Activated T-helper 1 cell treated with Interleukin-2 at 50 U/mL for 16 hours (primary cell): Measurements from ENCODE around the gene FAM221B.
A peak's percentile ranks its signal among the peaks of the same experiment; 100 is the strongest.

Experiments
- DNase-seq: peaks from one replicate; pipeline ENCODE4 v3.0.0-alpha.2; 2020; ENCODE audit warnings: low read depth

The FAM221B gene

DNA sequence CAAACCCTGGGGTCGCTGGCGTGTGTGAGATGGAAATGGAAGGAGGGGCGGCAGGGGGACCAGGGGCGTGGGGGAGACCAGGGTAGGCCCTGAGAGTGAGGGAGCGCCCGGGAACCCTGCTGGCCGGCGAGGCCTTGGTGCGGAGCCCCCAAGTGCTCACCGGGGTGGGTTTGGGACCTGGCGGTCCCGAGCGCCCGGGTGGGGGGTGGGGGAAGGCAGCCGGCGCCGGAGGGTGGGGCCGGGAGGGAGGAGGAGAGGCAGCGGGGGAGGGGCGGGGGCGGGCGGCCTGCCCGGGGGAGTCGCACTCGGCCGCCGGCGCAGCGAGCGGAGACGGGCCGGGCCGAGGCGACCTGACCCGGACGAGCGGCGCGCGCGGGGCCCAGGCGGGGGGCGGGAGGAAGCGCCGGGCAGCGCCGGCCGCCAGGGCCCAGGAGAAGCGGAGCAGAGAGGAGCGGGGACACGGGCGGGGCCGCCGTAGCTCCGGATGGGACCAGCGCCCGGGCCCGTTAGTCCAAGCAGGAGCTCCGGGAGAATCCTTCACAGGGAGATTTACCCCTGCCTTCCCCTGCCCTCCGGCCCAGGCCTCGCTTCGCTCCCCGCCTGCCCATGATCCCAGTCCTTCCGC lies 37.1 kb downstream of the FAM221B start, which contains the start of gene NPR2:
Gene NPR2, plus strand, starts transcription at position 295 of the 625 bp plus-strand sequence. CDS start 818 bp downstream, outside the sequence.
- no peak for DNase-seq

DNA sequence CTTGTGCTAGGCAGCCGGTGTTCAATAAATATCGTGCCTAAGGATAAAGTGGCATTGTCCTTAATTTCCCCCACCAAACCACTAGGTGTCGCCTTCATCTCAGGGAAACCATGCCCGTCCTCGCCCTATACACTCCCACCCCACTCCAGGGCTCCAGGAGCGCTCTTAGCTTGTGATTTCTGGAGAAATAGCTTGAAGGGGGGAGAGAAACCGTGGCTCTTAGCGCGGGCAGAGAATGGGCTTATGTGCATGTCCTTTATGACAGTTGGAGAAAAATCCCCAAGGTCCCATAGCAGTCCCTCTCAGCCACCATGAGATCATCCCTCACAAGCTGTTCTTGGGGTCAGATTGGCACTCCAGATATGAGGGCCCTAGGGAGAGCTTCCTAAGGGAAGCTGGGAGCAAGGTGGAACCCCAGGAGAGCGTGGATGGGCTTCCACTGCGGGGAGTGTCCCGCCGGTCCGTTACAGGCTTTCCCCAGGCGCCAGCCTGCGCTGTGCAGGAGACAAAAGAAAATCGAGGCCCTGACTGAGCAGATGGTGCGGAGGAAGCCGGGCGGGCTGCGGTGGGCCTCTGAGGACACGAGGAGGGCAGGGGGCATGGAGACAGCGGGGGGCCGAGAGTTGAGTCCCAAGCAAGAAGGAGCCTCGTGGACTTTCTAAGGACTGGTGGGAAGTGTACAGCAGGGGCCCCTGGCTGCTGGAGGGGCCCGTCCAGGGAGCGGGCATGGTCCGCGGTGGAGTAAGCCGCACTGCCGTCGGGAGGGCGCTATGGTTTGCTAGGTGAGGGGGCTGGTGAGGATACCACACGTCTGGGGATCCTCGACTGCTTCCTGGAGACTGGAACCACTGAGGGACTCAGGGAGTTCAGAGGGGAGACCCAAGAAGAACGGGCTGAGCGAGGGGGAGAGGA lies 37.9 kb downstream of the FAM221B start:
- DNase-seq = peak; percentile 25

GRCh38 chr9:35790025-35790384 lies 38.5 kb downstream of the FAM221B start:
- no peak for DNase-seq

DNA sequence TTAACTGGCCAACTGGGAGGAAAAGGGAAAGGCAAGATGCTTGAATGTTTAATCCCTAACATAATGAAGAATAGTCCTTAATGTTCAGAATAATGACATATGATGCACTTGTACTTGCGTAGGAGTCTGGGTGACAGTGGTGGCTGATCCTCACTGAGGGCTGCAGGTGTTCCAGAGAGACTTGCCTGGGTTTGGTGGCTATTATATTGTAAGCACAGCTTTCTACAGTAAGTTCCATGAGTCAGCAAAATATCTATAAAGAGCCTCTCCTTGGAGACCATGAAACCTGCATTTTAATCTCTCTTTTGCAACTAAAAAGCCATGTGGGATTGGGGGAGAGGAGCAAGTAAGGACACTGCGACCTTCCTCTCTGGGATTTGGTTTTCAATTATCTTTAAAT lies 39.0 kb downstream of the FAM221B start:
- DNase-seq = no peak

- DNase-seq = no peak
Observed at GRCh38 chr9:35783418-35783817, 45.1 kb downstream of the FAM221B start.

DNA sequence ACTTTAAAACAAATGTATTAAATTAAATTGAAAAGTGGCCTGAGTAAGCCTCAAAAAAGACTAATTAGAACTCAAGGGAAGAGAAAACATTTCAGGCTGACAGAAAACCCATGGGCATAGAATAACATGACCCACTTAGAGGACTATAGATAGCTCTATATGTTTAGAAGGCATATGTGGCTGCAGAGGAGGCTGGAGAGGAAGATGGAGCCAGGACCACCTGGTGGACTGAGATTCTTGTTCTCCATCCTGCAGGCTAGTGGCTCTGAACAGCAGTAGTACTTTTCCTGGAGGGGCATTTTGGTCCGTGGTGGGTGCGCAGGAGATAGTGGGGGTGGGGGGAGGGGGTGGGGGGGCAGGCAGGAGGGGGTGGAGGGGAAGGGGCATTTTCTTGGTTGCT lies 47.5 kb downstream of the FAM221B start:
- no peak for DNase-seq

GRCh38 chr9:35778496-35778895 lies 50.0 kb downstream of the FAM221B start:
- no peak for DNase-seq

GRCh38 chr9:35776018-35776417 lies 52.5 kb downstream of the FAM221B start:
- no peak for DNase-seq

GRCh38 chr9:35774907-35775635 lies 53.5 kb downstream of the FAM221B start:
- DNase-seq = no peak

- DNase-seq = no peak
Observed at GRCh38 chr9:35771943-35772342, 56.6 kb downstream of the FAM221B start.

GRCh38 chr9:35771534-35771933 lies 57.0 kb downstream of the FAM221B start:
- no peak for DNase-seq

DNA sequence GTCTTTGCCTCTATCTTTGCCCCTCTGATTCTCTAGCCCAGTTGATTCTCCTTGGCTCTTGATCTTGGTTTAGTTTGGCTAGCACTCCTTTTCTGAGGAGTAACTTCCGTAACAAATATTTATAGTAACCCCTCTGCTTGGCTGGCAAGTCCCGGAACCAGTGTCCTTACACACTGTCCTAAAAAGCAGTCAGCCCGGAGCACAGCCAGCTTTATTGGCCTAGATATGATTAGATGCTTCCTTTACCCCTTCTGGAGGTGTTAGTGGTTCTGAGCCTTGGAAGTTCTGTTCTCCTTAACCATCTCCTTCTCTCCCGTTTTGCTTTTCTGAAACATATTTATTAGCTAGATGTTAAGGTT lies 57.5 kb downstream of the FAM221B start:
- DNase-seq = no peak

GRCh38 chr9:35769763-35770162 lies 58.8 kb downstream of the FAM221B start:
- DNase-seq = no peak

DNA sequence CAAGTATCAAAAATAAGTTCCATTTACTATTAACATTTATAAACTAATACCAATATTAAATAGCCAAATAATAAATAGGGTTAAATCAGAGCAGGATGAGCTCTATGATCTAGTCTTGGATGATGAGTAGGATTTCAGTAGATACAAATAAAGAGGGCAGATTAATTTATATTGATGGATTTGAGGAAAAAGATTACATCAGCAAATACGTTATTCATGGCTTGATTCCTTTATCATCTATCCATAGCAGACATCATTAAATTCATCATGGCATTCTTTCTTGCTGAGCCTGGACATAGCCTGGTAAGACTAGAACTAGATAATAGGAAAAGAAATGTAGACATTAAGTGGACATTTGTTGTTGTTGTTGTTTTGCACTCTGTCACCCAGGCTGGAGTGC lies 61.1 kb downstream of the FAM221B start:
- no peak for DNase-seq

GRCh38 chr9:35766997-35767396 lies 61.5 kb downstream of the FAM221B start:
- no peak for DNase-seq
